ENCODE data around the gene ZNF124.
"Not testable (repeated sequence)": the region's sequence is repeated elsewhere in the genome, so short reads cannot be mapped to it uniquely, and the experiment has no call there.

Gene ZNF124

GRCh38 chr1:247171443-247171842 lies 377 bp downstream of the ZNF124 start:
- DNase-seq, result not testable (repeated sequence)

GRCh38 chr1:247165674-247166073 lies 6.1 kb downstream of the ZNF124 start:
- no peak for DNase-seq

- no peak for DNase-seq
Observed at GRCh38 chr1:247164694-247165093, 7.1 kb downstream of the ZNF124 start.

GRCh38 chr1:247156787-247157232 lies 15.0 kb downstream of the ZNF124 start:
- no peak for DNase-seq

- DNase-seq, result no peak
Observed at GRCh38 chr1:247147781-247148180, 24.0 kb downstream of the ZNF124 start.

- not testable (repeated sequence) for DNase-seq
Observed at GRCh38 chr1:247147120-247147519, 24.7 kb downstream of the ZNF124 start.

GRCh38 chr1:247146671-247147070 lies 25.1 kb downstream of the ZNF124 start:
- DNase-seq, result no peak

- DNase-seq, result no peak
Observed at GRCh38 chr1:247145279-247145678, 26.5 kb downstream of the ZNF124 start.

GRCh38 chr1:247139557-247139956 lies 32.3 kb downstream of the ZNF124 start:
- not testable (repeated sequence) for DNase-seq

- DNase-seq, result no peak
Observed at GRCh38 chr1:247131236-247131635, 40.6 kb downstream of the ZNF124 start.

GRCh38 chr1:247127519-247128282 lies 44.1 kb downstream of the ZNF124 start:
- DNase-seq, result not testable (repeated sequence)

GRCh38 chr1:247126601-247127000 lies 45.2 kb downstream of the ZNF124 start:
- DNase-seq, result not testable (repeated sequence)

GRCh38 chr1:247126166-247126565 lies 45.7 kb downstream of the ZNF124 start:
- DNase-seq, result not testable (repeated sequence)

- no peak for DNase-seq
Observed at GRCh38 chr1:247121382-247121781, 50.4 kb downstream of the ZNF124 start.

GRCh38 chr1:247120408-247120668 lies 51.5 kb downstream of the ZNF124 start:
- not testable (repeated sequence) for DNase-seq

- no peak for DNase-seq
Observed at GRCh38 chr1:247119600-247120407, 52.0 kb downstream of the ZNF124 start.

- peak; percentile 17 for DNase-seq
Observed at GRCh38 chr1:247118946-247119446, 52.8 kb downstream of the ZNF124 start.

GRCh38 chr1:247115545-247115944 lies 56.3 kb downstream of the ZNF124 start:
- DNase-seq, result no peak

- no peak for DNase-seq
Observed at GRCh38 chr1:247115141-247115510, 56.7 kb downstream of the ZNF124 start.

GRCh38 chr1:247114351-247115140 lies 57.3 kb downstream of the ZNF124 start:
- DNase-seq, result no peak

GRCh38 chr1:247113733-247114271 lies 58.0 kb downstream of the ZNF124 start:
- DNase-seq, result no peak

GRCh38 chr1:247113094-247113497 lies 58.7 kb downstream of the ZNF124 start:
- DNase-seq, result no peak

- DNase-seq, result no peak
Observed at GRCh38 chr1:247112479-247112781, 59.4 kb downstream of the ZNF124 start.

Measured in CD4-positive, alpha-beta T cell treated with Interleukin-17A for 4 hours (primary cell).